GM12878 (cell line): ENCODE measurements around the gene CNN1. TPM values are rescaled to one million over a fixed set of nuclear protein-coding genes. Genes with fewer than 3 reads are reported as not detected.
A peak's percentile ranks its signal among the peaks of the same experiment; 100 is the strongest.

ENCODE experiments used
- CHD2 ChIP-seq: IDR thresholded peaks from 2 replicates; pipeline ENCODE4 v1.6.1; 2011; ENCODE audit warnings: low read depth, low read length, improper control_type of control experiment, borderline replicate concordance
- CUX1 ChIP-seq: IDR thresholded peaks from 2 replicates; pipeline ENCODE4 v1.6.1; 2012; ENCODE audit warnings: improper control_type of control experiment, low read depth, low read length; ENCODE audit not compliant: insufficient replicate concordance
- E2F8 ChIP-seq: fragments of 450-650 bp; IDR thresholded peaks from 2 replicates; pipeline ENCODE4 v1.6.1; 2018; ENCODE audit warnings: mild to moderate bottlenecking, low read depth, moderate library complexity; ENCODE audit not compliant: partially characterized antibody
- FOXK2 ChIP-seq: fragments of 450-650 bp; IDR thresholded peaks from 2 replicates; pipeline ENCODE4 v1.6.1; 2017; ENCODE audit warnings: mild to moderate bottlenecking, moderate library complexity
- FOXM1 ChIP-seq: IDR thresholded peaks from 2 replicates; pipeline ENCODE4 v1.6.1; 2012; ENCODE audit warnings: low read depth, mild to moderate bottlenecking, inconsistent platforms, low read length, moderate library complexity
- HDAC2 ChIP-seq: fragments of 200-600 bp; sonication (generic); IDR thresholded peaks from 2 replicates; pipeline ENCODE4 v1.6.1; 2017
- IKZF1 ChIP-seq: fragments of 450-650 bp; conservative IDR thresholded peaks from 2 replicates; pipeline ENCODE4 v1.6.1; 2017; ENCODE audit warnings: antibody characterized with exemption, mild to moderate bottlenecking
- IKZF2 ChIP-seq, 2 experiments: fragments of 450-650 bp; IDR thresholded peaks; 2 replicates each; pipeline ENCODE4 v1.6.1; 2017; ENCODE audit warnings: mild to moderate bottlenecking in 2 of 2, moderate library complexity in 2 of 2
- IRF4 ChIP-seq: IDR thresholded peaks from 2 replicates; pipeline ENCODE4 v1.6.1; 2011; ENCODE audit warnings: low read depth, low read length
- MEF2B ChIP-seq: fragments of 450-650 bp; IDR thresholded peaks from 2 replicates; pipeline ENCODE4 v1.6.1; 2018; ENCODE audit warnings: mild to moderate bottlenecking, moderate library complexity; ENCODE audit not compliant: partially characterized antibody, poor library complexity, severe bottlenecking
- MYB ChIP-seq: fragments of 150-350 bp; IDR thresholded peaks from 2 replicates; pipeline ENCODE4 v1.6.1; 2014; ENCODE audit warnings: mild to moderate bottlenecking, low read depth, low read length, borderline replicate concordance
- MYC ChIP-seq: IDR thresholded peaks from 2 replicates; pipeline ENCODE4 v1.6.1; 2011; ENCODE audit warnings: mild to moderate bottlenecking, low read length, moderate library complexity, inconsistent platforms; ENCODE audit not compliant: insufficient read depth, insufficient replicate concordance, insufficient read length, severe bottlenecking
- NFXL1 ChIP-seq: fragments of 450-650 bp; IDR thresholded peaks from 2 replicates; pipeline ENCODE4 v1.6.1; 2017; ENCODE audit warnings: antibody characterized with exemption, mild to moderate bottlenecking, borderline replicate concordance
- POLR2AphosphoS5 ChIP-seq: IDR thresholded peaks from 2 replicates; pipeline ENCODE4 v1.6.1; 2011; ENCODE audit warnings: mild to moderate bottlenecking, low read length, inconsistent platforms
- RELB ChIP-seq: fragments of 450-650 bp; IDR thresholded peaks from 2 replicates; pipeline ENCODE4 v1.6.1; 2017; ENCODE audit warnings: low read depth, mild to moderate bottlenecking, moderate library complexity
- RUNX3 ChIP-seq: IDR thresholded peaks from 2 replicates; pipeline ENCODE4 v1.6.1; 2012; ENCODE audit warnings: low read length, inconsistent platforms
- SMAD1 ChIP-seq: fragments of 450-650 bp; IDR thresholded peaks from 2 replicates; pipeline ENCODE4 v1.6.1; 2018; ENCODE audit warnings: mild to moderate bottlenecking, low read depth; ENCODE audit not compliant: partially characterized antibody
- ZNF384 ChIP-seq: IDR thresholded peaks from 2 replicates; pipeline ENCODE4 v1.6.1; 2012; ENCODE audit warnings: low read depth, mild to moderate bottlenecking, low read length, improper control_type of control experiment, borderline replicate concordance
- polyA plus RNA-seq, 11 experiments: library from polyadenylated mRNA; depleted of rRNA in 4 of 11; unstranded in 6 of 11; stranded (reverse) in 5 of 11; fragments of >200 nt; fragmentation: Nextera tagmentation in 4 of 11; fragmentation: Illumina TruSeq in 1 of 11; extraction: Ambion mirVana in 4 of 11; extraction: Trizol in 1 of 11; gene quantifications; 1 replicate in 1 of 11; 2 replicates in 10 of 11; pipeline versions ENCODE4 v1.2.1 to v1.2.3, GENCODE V29; 2011 to 2016; ENCODE audit warnings: inconsistent platforms in 2 of 11, missing spikeins in 2 of 11, low read depth in 1 of 11
- total RNA-seq, 4 experiments: library from RNA; depleted of rRNA in 3 of 4; stranded (reverse); fragments of >200 nt in 3 of 4; fragmentation: Illumina TruSeq in 1 of 4; extraction: Trizol in 1 of 4; gene quantifications; 2 replicates each; pipeline versions ENCODE4 v1.2.1 to v1.2.3, GENCODE V29; 2013 to 2021

CNN1 gene
- total and polyA plus RNA-seq, 10 of the 15 experiments (the other 5 are each of a cell fraction or from before 2014, with no cell fraction given) = 0.03 to 0.58 (median 0.22) TPM; not detected in 1

GRCh38 chr19:11581740-11582139 is 43.1 kb downstream of the CNN1 start (continued):
- TF ChIP-seq CUX1 (peak; percentile 82), E2F8 (peak; percentile 20), MYC (no peak), CHD2 (no peak), FOXM1 (peak; percentile 12; the same call in 1 of the 2 replicates), RUNX3 (peak; percentile 58; the same call in 1 of the 2 replicates), IKZF1 (peak; percentile 62), MYB (no peak), POLR2AphosphoS5 (0 out of 2 replicates have a peak, but pooled peaks have one; percentile 26), HDAC2 (no peak), ZNF384 (peak; percentile 90), SMAD1 (peak; percentile 46), FOXK2 (no peak), MEF2B (peak; percentile 99), IKZF2 (IDR thresholded peaks at IDR 0.05) (peak; percentile 62 to 68; a peak in 2 of 4 replicates), IRF4 (peak; percentile 49; the same call in 1 of the 2 replicates), NFXL1 (no peak), RELB (peak; percentile 59; the same call in 1 of the 2 replicates)
